BJ (cell line): ENCODE results near the gene PLA2G4E. TPM values are rescaled to one million over a fixed set of nuclear protein-coding genes. Genes with fewer than 3 reads are reported as not detected.

Source experiments
- CTCF ChIA-PET: fragments of 350-600 bp; formaldehyde crosslinking; extraction: SDS; loops from one replicate; lab custom pipeline; 2021; ENCODE audit warnings: antibody characterized with exemption, inconsistent platforms; lab: Yijun Ruan, JAX
- POLR2A ChIA-PET: fragments of 300-600 bp; sonication (Branson Sonifier 250); formaldehyde crosslinking; extraction: SDS; loops from one replicate; lab custom pipeline; 2021; ENCODE audit warnings: antibody characterized with exemption; lab: Charles Lee
- DNase-seq: peaks from one replicate; pipeline ENCODE4 v3.0.0-alpha.2; 2011; ENCODE audit warnings: low read depth
- H3K27me3 ChIP-seq: 2 replicates; pipeline ENCODE4 v1.6.0; 2011; ENCODE audit warnings: low read length; ENCODE audit not compliant: control insufficient read depth, insufficient read depth
- H3K36me3 ChIP-seq: 2 replicates; pipeline ENCODE4 v1.5.1; 2011; ENCODE audit warnings: low read length; ENCODE audit not compliant: control insufficient read depth, insufficient read depth
- H3K4me3 ChIP-seq: 2 replicates; pipeline ENCODE4 v1.5.1; 2011; ENCODE audit warnings: low read depth, mild to moderate bottlenecking, control low read depth, low read length
- polyA plus RNA-seq: library from polyadenylated mRNA; depleted of rRNA; stranded (reverse); fragments of >200 nt; gene quantifications from 2 replicates; pipeline ENCODE4 v1.2.3, GENCODE V29; 2011
- TF ChIP-seq, protein P1 (sequence below): IDR thresholded peaks from 2 replicates; pipeline ENCODE4 v1.5.1; 2011; ENCODE audit warnings: low read depth, mild to moderate bottlenecking, control low read depth, inconsistent platforms, low read length, moderate library complexity; ENCODE audit not compliant: insufficient read depth

PLA2G4E gene
- polyA plus RNA-seq, 1 experiment = not detected

DNA sequence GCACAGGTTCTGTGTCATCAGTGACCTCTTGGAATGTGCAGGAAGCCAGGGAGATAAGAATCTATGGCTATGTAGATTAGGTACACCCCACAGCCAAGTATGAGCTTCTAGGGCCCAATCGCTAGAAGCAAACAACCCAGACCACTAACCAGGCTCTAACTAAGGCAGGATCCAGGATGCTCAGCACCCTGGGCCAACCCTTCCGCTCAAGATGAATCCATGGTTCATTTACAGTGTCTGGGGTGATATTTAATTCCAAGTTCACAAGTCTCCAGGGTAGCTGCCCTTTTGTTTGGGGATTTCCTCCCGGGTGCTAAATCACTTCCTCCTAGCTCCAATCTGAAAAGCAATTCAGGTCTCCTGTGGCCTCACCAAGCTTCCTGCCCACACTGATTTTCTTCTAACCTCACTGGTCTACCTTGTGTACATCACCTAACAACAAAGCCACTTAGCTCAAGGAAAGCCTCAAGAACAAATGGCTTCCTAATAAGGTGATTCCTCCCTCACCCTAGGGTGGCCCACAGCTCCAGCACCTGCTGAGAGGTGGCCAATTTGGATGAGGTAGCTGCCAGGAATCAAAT is 50.9 kb downstream of the PLA2G4E start:
- TF ChIP-seq, protein P1, sequence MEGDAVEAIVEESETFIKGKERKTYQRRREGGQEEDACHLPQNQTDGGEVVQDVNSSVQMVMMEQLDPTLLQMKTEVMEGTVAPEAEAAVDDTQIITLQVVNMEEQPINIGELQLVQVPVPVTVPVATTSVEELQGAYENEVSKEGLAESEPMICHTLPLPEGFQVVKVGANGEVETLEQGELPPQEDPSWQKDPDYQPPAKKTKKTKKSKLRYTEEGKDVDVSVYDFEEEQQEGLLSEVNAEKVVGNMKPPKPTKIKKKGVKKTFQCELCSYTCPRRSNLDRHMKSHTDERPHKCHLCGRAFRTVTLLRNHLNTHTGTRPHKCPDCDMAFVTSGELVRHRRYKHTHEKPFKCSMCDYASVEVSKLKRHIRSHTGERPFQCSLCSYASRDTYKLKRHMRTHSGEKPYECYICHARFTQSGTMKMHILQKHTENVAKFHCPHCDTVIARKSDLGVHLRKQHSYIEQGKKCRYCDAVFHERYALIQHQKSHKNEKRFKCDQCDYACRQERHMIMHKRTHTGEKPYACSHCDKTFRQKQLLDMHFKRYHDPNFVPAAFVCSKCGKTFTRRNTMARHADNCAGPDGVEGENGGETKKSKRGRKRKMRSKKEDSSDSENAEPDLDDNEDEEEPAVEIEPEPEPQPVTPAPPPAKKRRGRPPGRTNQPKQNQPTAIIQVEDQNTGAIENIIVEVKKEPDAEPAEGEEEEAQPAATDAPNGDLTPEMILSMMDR = no peak
- ChIA-PET POLR2A (no interaction called here), CTCF (interaction anchor here (1.4 to 2.4 kb wide), 3 partner anchors 8 to 20 kb away, joined by 3 to 8 read pairs (median 6); no protein-coding TSS in a partner anchor)
- Histone ChIP-seq H3K27me3 (no peaks in the 10 kb centered on the region), H3K36me3 (no peaks in the 10 kb centered on the region), H3K4me3 (no peak overlapping the region)
- DNase-seq = no peak

DNA sequence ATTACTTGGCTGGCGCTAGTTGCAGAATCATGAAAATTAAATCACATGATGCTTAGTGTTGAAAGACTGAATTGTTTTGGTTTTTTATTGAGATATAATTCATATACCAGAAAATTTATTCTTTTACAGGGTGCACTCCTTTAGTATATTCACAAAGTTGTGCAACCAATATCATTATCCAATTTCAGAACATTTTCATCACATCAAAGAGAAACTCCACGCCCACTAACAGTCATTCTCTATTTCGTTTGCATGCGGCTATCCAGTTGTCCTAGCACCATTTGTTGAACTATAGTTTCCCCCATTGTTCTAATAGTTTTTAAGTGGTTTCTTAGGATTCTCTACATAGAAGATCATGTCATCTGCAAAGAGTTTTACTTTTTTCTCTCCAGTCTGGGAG is 52.1 kb downstream of the PLA2G4E start:
- H3K4me3 ChIP-seq = no peak overlapping the region
- POLR2A ChIA-PET = no interaction called here
- H3K36me3 ChIP-seq = no peaks in the 10 kb centered on the region
- TF ChIP-seq, protein P1 = no peak
- CTCF ChIA-PET = no interaction called here
- DNase-seq = no peak
- no peaks in the 10 kb centered on the region for H3K27me3 ChIP-seq

DNA sequence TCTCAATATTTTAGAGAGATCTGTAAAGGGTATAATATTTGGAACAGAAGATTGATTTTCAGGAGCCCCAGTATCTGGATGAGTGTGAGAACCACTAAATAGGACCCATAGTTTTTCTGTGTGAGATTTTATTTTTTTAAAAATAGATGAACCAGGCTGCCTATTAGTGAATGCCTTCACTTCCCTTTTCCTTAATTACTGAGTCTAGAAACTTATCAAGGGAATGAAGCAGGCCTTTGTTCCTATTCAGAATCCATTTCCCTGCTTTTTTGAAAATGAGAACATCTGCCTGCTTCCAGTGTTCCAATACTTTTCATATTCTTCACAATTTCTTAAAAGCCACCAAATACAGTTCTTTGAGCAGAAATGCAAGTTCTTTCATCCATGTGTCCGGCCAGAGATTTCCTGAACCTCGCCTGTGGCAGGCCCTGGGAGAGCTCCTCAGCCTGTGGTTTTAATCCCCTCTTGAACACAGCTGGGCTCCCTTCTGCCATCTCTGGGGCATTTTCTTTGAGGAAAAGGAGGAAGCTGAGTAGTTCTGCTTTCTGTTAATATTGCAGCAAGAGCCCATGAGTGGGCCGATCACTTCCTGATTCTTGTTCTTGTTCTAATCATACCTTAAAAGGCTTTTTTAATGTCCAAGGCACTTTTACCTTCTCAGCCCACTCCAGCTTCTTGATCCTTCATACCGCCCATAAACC is 53.2 kb downstream of the PLA2G4E start:
- no peak overlapping the region for H3K4me3 ChIP-seq
- TF ChIP-seq, protein P1 = no peak
- H3K27me3 ChIP-seq = no peaks in the 10 kb centered on the region
- no peak for DNase-seq
- H3K36me3 ChIP-seq = no peaks in the 10 kb centered on the region
- CTCF ChIA-PET = interaction anchor here (0.9 kb wide), 1 partner anchor 11 kb away, joined by 3 read pairs; no protein-coding TSS in a partner anchor
- POLR2A ChIA-PET = no interaction called here

DNA sequence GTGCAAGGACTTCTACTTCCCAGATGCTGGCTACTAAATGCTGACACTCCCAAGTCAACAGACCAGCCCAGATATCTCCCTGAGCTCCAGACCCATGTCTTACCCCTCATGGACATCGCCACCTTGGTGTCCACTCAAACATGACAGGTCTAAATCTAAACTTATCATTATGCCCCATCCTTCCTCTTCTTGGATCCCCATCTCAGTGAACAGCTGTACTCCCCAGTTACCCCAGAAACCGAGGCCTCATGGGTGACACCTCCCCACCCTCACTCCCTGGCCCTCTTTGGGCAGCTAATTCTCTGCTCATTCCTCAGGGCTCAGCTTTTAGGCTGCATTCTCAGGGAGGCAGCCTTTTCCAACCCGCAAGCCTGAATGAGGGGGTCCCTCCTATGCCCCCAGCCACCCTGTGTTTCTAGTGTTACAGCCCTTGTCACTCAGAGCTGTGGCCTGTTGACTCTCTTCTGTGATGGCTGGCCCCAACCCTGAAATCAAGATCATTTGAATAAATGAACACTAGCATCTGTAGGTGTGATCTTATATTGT is 53.8 kb downstream of the PLA2G4E start:
- ChIA-PET POLR2A (no interaction called here), CTCF (interaction anchor here (0.5 to 1.2 kb wide), 4 partner anchors 10 to 118 kb away, joined by 3 to 4 read pairs (median 3); no protein-coding TSS in a partner anchor)
- Histone ChIP-seq H3K27me3 (no peaks in the 10 kb centered on the region), H3K4me3 (no peak overlapping the region), H3K36me3 (no peaks in the 10 kb centered on the region)
- no peak for DNase-seq
- TF ChIP-seq, protein P1 = no peak

DNA sequence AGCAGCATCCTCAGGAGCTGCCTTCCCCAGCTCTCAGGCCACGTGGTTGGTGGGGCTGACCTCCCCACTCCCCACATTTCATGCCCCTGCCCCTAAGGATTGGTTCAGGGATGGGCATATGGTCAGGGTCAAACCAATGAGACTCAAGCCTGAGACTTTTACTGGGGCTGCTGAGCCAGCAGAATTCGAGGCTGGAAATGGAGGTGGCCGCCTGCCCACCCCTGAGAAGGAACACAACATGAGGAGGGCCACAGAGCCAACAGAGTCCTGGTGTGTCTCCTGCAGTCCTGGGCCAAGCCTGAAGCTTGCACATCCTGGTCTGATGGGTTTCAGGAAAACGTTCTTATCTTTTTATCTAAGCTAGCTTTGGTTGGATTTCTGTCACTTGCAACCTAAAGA is 54.4 kb downstream of the PLA2G4E start:
- Histone ChIP-seq H3K4me3 (no peak overlapping the region), H3K27me3 (no peaks in the 10 kb centered on the region), H3K36me3 (no peaks in the 10 kb centered on the region)
- CTCF ChIA-PET = interaction anchor here (1.1 to 1.2 kb wide), 2 partner anchors 17 to 118 kb away, joined by 3 to 4 read pairs; no protein-coding TSS in a partner anchor
- POLR2A ChIA-PET = no interaction called here
- TF ChIP-seq, protein P1 = no peak
- no peak for DNase-seq
